Breast epithelium (tissue), 3 donors: ENCODE results near the gene CNTN5.

Experiments used
- POLR2A ChIP-seq: fragments of 450-650 bp; IDR thresholded peaks from one replicate; pipeline ENCODE4 v1.6.1; 2016; ENCODE audit warnings: antibody characterized with exemption, mild to moderate bottlenecking, moderate library complexity
- POLR2AphosphoS5 ChIP-seq, 3 donors: sonication (generic); formaldehyde crosslinking; IDR thresholded peaks; one replicate each; pipeline ENCODE4 v1.6.1; 2017; ENCODE audit warnings: antibody characterized with exemption in 3 of 3
- TF ChIP-seq, protein P1 (sequence below), 3 donors: fragments of 450-650 bp; IDR thresholded peaks; one replicate each; pipeline ENCODE4 v1.5.1; 2016 to 2017; ENCODE audit warnings: antibody characterized with exemption in 3 of 3, mild to moderate bottlenecking in 3 of 3, moderate library complexity in 3 of 3

- no peak for TF ChIP-seq POLR2A
- TF ChIP-seq, protein P1, sequence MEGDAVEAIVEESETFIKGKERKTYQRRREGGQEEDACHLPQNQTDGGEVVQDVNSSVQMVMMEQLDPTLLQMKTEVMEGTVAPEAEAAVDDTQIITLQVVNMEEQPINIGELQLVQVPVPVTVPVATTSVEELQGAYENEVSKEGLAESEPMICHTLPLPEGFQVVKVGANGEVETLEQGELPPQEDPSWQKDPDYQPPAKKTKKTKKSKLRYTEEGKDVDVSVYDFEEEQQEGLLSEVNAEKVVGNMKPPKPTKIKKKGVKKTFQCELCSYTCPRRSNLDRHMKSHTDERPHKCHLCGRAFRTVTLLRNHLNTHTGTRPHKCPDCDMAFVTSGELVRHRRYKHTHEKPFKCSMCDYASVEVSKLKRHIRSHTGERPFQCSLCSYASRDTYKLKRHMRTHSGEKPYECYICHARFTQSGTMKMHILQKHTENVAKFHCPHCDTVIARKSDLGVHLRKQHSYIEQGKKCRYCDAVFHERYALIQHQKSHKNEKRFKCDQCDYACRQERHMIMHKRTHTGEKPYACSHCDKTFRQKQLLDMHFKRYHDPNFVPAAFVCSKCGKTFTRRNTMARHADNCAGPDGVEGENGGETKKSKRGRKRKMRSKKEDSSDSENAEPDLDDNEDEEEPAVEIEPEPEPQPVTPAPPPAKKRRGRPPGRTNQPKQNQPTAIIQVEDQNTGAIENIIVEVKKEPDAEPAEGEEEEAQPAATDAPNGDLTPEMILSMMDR (IDR thresholded peaks at IDR 0.05), result no peak
- no peak for TF ChIP-seq POLR2AphosphoS5 (IDR thresholded peaks at IDR 0.05)
Measured at GRCh38 chr11:99199341-99199740, 178.6 kb downstream of the CNTN5 start.
